ENCODE measurements around the gene BDKRB2.

Gene BDKRB2

GRCh38 chr14:96247031-96247430, 42.4 kb downstream of the BDKRB2 start:
- in situ Hi-C loops (cut with MboI; ENCODE audit: low sequenced_read_pairs): no loop called here

- in situ Hi-C loops (cut with MboI; ENCODE audit: low sequenced_read_pairs): no loop called here
Observed at GRCh38 chr14:96249029-96249428, 44.4 kb downstream of the BDKRB2 start.

- in situ Hi-C loops (cut with MboI; ENCODE audit: low sequenced_read_pairs): no loop called here
Observed at GRCh38 chr14:96250485-96250884, 45.8 kb downstream of the BDKRB2 start.

- in situ Hi-C loops (cut with MboI; ENCODE audit: low sequenced_read_pairs): no loop called here
Observed at GRCh38 chr14:96251656-96252155, 47.1 kb downstream of the BDKRB2 start.

GRCh38 chr14:96252323-96252998, 47.8 kb downstream of the BDKRB2 start:
- in situ Hi-C loops (cut with MboI; ENCODE audit: low sequenced_read_pairs): no loop called here

GRCh38 chr14:96252999-96253539, 48.4 kb downstream of the BDKRB2 start:
- in situ Hi-C loops (cut with MboI; ENCODE audit: low sequenced_read_pairs): no loop called here

GRCh38 chr14:96254687-96255086, 50.0 kb downstream of the BDKRB2 start:
- in situ Hi-C loops (cut with MboI; ENCODE audit: low sequenced_read_pairs): no loop called here

GRCh38 chr14:96255501-96256366, 51.1 kb downstream of the BDKRB2 start, which contains the start of gene BDKRB1:
TSS of gene BDKRB1 (plus strand) at chr14:96256210. CDS start at chr14:96263683, 7,473 bp downstream.
- in situ Hi-C loops (cut with MboI; ENCODE audit: low sequenced_read_pairs): no loop called here

GRCh38 chr14:96256407-96256806, 51.8 kb downstream of the BDKRB2 start:
- in situ Hi-C loops (cut with MboI; ENCODE audit: low sequenced_read_pairs): no loop called here

- in situ Hi-C loops (cut with MboI; ENCODE audit: low sequenced_read_pairs): no loop called here
Observed at GRCh38 chr14:96257056-96257455, 52.4 kb downstream of the BDKRB2 start.

- in situ Hi-C loops (cut with MboI; ENCODE audit: low sequenced_read_pairs): no loop called here
Observed at GRCh38 chr14:96257900-96258299, 53.3 kb downstream of the BDKRB2 start.

- in situ Hi-C loops (cut with MboI; ENCODE audit: low sequenced_read_pairs): no loop called here
Observed at GRCh38 chr14:96260341-96260821, 55.7 kb downstream of the BDKRB2 start.

- in situ Hi-C loops (cut with MboI; ENCODE audit: low sequenced_read_pairs): no loop called here
Observed at GRCh38 chr14:96261053-96261452, 56.4 kb downstream of the BDKRB2 start.

- in situ Hi-C loops (cut with MboI; ENCODE audit: low sequenced_read_pairs): no loop called here
Observed at GRCh38 chr14:96261772-96262655, 57.4 kb downstream of the BDKRB2 start.

GRCh38 chr14:96263347-96264199, 58.9 kb downstream of the BDKRB2 start:
- in situ Hi-C loops (cut with MboI; ENCODE audit: low sequenced_read_pairs): no loop called here

- in situ Hi-C loops (cut with MboI; ENCODE audit: low sequenced_read_pairs): no loop called here
Observed at GRCh38 chr14:96264200-96264553, 59.5 kb downstream of the BDKRB2 start.

- in situ Hi-C loops (cut with MboI; ENCODE audit: low sequenced_read_pairs): no loop called here
Observed at GRCh38 chr14:96264853-96265252, 60.2 kb downstream of the BDKRB2 start.

- in situ Hi-C loops (cut with MboI; ENCODE audit: low sequenced_read_pairs): no loop called here
Observed at GRCh38 chr14:96265383-96266095, 60.9 kb downstream of the BDKRB2 start.

GRCh38 chr14:96267336-96267735, 62.7 kb downstream of the BDKRB2 start:
- in situ Hi-C loops (cut with MboI; ENCODE audit: low sequenced_read_pairs): no loop called here

Data from HL-60/S4 treated with phorbol 12-myristate 13-acetate at 8.2 ng/mL for 4 days and 3 days (cell line).